ENCODE data around the gene CDC123. TPM values are rescaled to one million over a fixed set of nuclear protein-coding genes. Genes with fewer than 3 reads are reported as not detected.

Gene CDC123
- total RNA-seq, 1 donor from 2014 or later = 107 TPM

DNA sequence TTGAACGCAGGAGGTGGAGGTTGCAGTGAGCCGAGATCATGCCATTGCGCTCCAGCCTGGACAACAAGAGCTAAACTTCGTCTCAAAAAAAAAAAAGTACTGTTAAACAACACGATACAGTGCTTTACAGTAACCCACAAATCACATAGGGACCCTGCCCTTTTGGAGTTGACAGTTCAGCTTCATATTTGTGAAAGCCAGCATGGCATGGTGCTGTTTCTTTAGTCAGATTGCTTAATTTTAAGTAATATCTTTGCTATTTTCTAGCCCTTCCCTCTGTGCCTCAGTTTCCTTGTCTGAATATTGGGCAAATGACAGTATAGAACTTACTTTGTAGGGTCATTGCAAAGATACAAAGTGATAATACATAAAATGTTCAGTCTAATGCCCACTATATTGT lies 4.9 kb downstream of the CDC123 start:
- no peak overlapping the region for H3K4me3 Mint-ChIP-seq (ENCODE audit: unreplicated experiment)
- no peak overlapping the region for H3K9ac ChIP-seq (ENCODE audit: low read length)
- no peak overlapping the region for H3K4me3 ChIP-seq (ENCODE audit: insufficient read depth, low read depth, low read length)
- H2AFZ ChIP-seq (ENCODE audit: low read depth, low read length) = no peak overlapping the region
- peaks cover 13% of the 10 kb centered on the region for H3K4me1 Mint-ChIP-seq (ENCODE audit: low read depth, unreplicated experiment)
- no peaks in the 10 kb centered on the region for H3K27me3 ChIP-seq (ENCODE audit: insufficient read depth, low read length)
- TF ChIP-seq, protein P1, sequence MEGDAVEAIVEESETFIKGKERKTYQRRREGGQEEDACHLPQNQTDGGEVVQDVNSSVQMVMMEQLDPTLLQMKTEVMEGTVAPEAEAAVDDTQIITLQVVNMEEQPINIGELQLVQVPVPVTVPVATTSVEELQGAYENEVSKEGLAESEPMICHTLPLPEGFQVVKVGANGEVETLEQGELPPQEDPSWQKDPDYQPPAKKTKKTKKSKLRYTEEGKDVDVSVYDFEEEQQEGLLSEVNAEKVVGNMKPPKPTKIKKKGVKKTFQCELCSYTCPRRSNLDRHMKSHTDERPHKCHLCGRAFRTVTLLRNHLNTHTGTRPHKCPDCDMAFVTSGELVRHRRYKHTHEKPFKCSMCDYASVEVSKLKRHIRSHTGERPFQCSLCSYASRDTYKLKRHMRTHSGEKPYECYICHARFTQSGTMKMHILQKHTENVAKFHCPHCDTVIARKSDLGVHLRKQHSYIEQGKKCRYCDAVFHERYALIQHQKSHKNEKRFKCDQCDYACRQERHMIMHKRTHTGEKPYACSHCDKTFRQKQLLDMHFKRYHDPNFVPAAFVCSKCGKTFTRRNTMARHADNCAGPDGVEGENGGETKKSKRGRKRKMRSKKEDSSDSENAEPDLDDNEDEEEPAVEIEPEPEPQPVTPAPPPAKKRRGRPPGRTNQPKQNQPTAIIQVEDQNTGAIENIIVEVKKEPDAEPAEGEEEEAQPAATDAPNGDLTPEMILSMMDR (IDR thresholded peaks at IDR 0.05; ENCODE audit: insufficient read depth, low read depth, low read length) = no peak
- no peak for TF ChIP-seq EZH2 (IDR thresholded peaks at IDR 0.05; ENCODE audit: insufficient read depth, low read length)
- H3K27ac ChIP-seq (ENCODE audit: low read depth, low read length) = no peak overlapping the region
- peaks cover 16% of the 10 kb centered on the region for H3K36me3 Mint-ChIP-seq (ENCODE audit: low read depth, unreplicated experiment)
- H3K79me2 ChIP-seq (ENCODE audit: insufficient read depth, low read length) = peaks cover 94% of the 10 kb centered on the region
- no peak for FAIRE-seq
- H3K27me3 Mint-ChIP-seq (ENCODE audit: low read depth, unreplicated experiment) = no peaks in the 10 kb centered on the region
- H3K9me3 Mint-ChIP-seq (ENCODE audit: unreplicated experiment) = no peaks in the 10 kb centered on the region
- H4K20me1 ChIP-seq (ENCODE audit: insufficient read depth, low read length) = peaks cover 56% of the 10 kb centered on the region
- H3K4me1 ChIP-seq (ENCODE audit: insufficient read depth, low read length) = no peaks in the 10 kb centered on the region
- H3K27ac Mint-ChIP-seq (ENCODE audit: unreplicated experiment) = no peak overlapping the region
- H3K4me2 ChIP-seq (ENCODE audit: low read length) = no peak overlapping the region
- H3K36me3 ChIP-seq (ENCODE audit: insufficient read depth, low read length) = peaks cover 25% of the 10 kb centered on the region
- H3K9me3 ChIP-seq (ENCODE audit: insufficient read depth, low read depth, low read length) = no peaks in the 10 kb centered on the region
- DNase-seq (ENCODE audit: low read depth) = no peak

DNA sequence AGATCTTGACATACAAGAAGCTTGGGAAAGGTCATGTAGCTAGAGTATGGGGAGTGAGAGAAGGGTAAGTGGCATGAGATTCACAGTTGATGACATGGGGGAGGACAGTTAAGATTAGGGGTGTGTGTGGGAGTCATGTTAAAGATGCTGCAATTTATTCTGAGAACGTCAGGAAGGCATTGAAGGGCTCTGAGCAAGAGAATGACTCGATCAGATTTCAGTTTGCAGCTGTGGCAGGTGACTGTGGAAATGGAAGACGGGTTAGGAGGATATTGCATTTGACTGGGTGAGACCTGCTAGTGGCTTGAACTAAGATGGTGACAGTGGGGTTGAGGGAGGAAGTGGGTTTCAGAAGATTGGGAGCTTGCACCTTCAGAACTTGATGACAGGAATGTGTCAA lies 5.6 kb downstream of the CDC123 start:
- Mint-ChIP-seq H3K27ac (ENCODE audit: unreplicated experiment) (no peak overlapping the region), H3K9me3 (ENCODE audit: unreplicated experiment) (no peaks in the 10 kb centered on the region), H3K27me3 (ENCODE audit: low read depth, unreplicated experiment) (no peaks in the 10 kb centered on the region), H3K36me3 (ENCODE audit: low read depth, unreplicated experiment) (peaks cover 19% of the 10 kb centered on the region), H3K4me3 (ENCODE audit: unreplicated experiment) (peak overlapping the region; percentile 56), H3K4me1 (ENCODE audit: low read depth, unreplicated experiment) (peaks cover 13% of the 10 kb centered on the region)
- no peak for DNase-seq (ENCODE audit: low read depth)
- no peaks in the 10 kb centered on the region for H3K9me3 ChIP-seq (ENCODE audit: insufficient read depth, low read depth, low read length)
- H3K36me3 ChIP-seq (ENCODE audit: insufficient read depth, low read length) = peaks cover 25% of the 10 kb centered on the region
- peaks cover 60% of the 10 kb centered on the region for H4K20me1 ChIP-seq (ENCODE audit: insufficient read depth, low read length)
- H2AFZ ChIP-seq (ENCODE audit: low read depth, low read length) = no peak overlapping the region
- H3K4me2 ChIP-seq (ENCODE audit: low read length) = no peak overlapping the region
- no peaks in the 10 kb centered on the region for H3K27me3 ChIP-seq (ENCODE audit: insufficient read depth, low read length)
- no peak overlapping the region for H3K27ac ChIP-seq (ENCODE audit: low read depth, low read length)
- no peak overlapping the region for H3K9ac ChIP-seq (ENCODE audit: low read length)
- TF ChIP-seq, protein P1 (IDR thresholded peaks at IDR 0.05; ENCODE audit: insufficient read depth, low read depth, low read length) = no peak
- TF ChIP-seq EZH2 (IDR thresholded peaks at IDR 0.05; ENCODE audit: insufficient read depth, low read length) = no peak
- FAIRE-seq = no peak
- no peaks in the 10 kb centered on the region for H3K4me1 ChIP-seq (ENCODE audit: insufficient read depth, low read length)
- peaks cover 94% of the 10 kb centered on the region for H3K79me2 ChIP-seq (ENCODE audit: insufficient read depth, low read length)
- H3K4me3 ChIP-seq (ENCODE audit: insufficient read depth, low read depth, low read length) = no peak overlapping the region

DNA sequence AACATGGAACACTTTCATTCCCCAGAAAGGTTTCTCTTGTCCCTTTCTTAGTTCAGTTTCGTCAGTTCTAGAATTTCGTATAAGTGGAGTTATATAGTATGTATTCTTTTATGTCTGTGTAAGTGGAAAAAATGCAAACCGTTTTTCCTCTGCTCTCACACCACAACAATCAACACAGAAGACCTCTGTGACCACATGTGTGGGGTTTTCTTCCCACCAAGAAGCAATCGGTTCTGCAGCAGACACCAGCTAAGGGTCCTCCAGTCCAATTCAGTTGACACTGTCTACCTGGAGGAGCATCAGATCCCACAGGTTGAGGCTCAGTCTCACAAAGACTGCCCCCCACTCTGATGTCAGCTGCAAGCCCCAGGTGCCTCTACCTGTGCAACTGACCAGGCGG lies 6.2 kb downstream of the CDC123 start:
- Histone ChIP-seq H3K4me3 (ENCODE audit: insufficient read depth, low read depth, low read length) (no peak overlapping the region), H2AFZ (ENCODE audit: low read depth, low read length) (no peak overlapping the region), H4K20me1 (ENCODE audit: insufficient read depth, low read length) (peaks cover 61% of the 10 kb centered on the region), H3K9me3 (ENCODE audit: insufficient read depth, low read depth, low read length) (no peaks in the 10 kb centered on the region), H3K4me2 (ENCODE audit: low read length) (no peak overlapping the region), H3K4me1 (ENCODE audit: insufficient read depth, low read length) (no peaks in the 10 kb centered on the region), H3K27me3 (ENCODE audit: insufficient read depth, low read length) (no peaks in the 10 kb centered on the region), H3K27ac (ENCODE audit: low read depth, low read length) (no peak overlapping the region), H3K79me2 (ENCODE audit: insufficient read depth, low read length) (peaks cover 93% of the 10 kb centered on the region), H3K36me3 (ENCODE audit: insufficient read depth, low read length) (peaks cover 26% of the 10 kb centered on the region), H3K9ac (ENCODE audit: low read length) (no peak overlapping the region)
- Mint-ChIP-seq H3K4me1 (ENCODE audit: low read depth, unreplicated experiment) (peaks cover 13% of the 10 kb centered on the region), H3K27me3 (ENCODE audit: low read depth, unreplicated experiment) (no peaks in the 10 kb centered on the region), H3K4me3 (ENCODE audit: unreplicated experiment) (no peak overlapping the region), H3K9me3 (ENCODE audit: unreplicated experiment) (no peaks in the 10 kb centered on the region), H3K36me3 (ENCODE audit: low read depth, unreplicated experiment) (peaks cover 19% of the 10 kb centered on the region), H3K27ac (ENCODE audit: unreplicated experiment) (no peak overlapping the region)
- FAIRE-seq (no peak), DNase-seq (ENCODE audit: low read depth) (no peak)
- TF ChIP-seq, protein P1 (IDR thresholded peaks at IDR 0.05; ENCODE audit: insufficient read depth, low read depth, low read length) = no peak
- no peak for TF ChIP-seq EZH2 (IDR thresholded peaks at IDR 0.05; ENCODE audit: insufficient read depth, low read length)

Measured in astrocyte (in vitro differentiated cells and primary cell).